Ovary (tissue), 3 donors: ENCODE data around the gene AQP9.

Source experiments
- EP300 ChIP-seq: sonication (generic); formaldehyde crosslinking; IDR thresholded peaks from one replicate; pipeline ENCODE4 v1.6.1; 2017; ENCODE audit warnings: antibody characterized with exemption
- POLR2A ChIP-seq: fragments of 450-650 bp; IDR thresholded peaks from one replicate; pipeline ENCODE4 v1.6.1; 2017; ENCODE audit warnings: antibody characterized with exemption, mild to moderate bottlenecking, moderate library complexity
- TF ChIP-seq, protein P1 (sequence below), 3 donors: fragments of 450-650 bp in 2 of 3; fragments of 200-600 bp in 1 of 3; IDR thresholded peaks; one replicate each; pipeline versions ENCODE4 v1.5.1 to v1.8.0; 2016 to 2022; ENCODE audit warnings: antibody characterized with exemption in 3 of 3, mild to moderate bottlenecking in 1 of 3
- donor health status: DM: no; HTN: no; CAD: no.

DNA sequence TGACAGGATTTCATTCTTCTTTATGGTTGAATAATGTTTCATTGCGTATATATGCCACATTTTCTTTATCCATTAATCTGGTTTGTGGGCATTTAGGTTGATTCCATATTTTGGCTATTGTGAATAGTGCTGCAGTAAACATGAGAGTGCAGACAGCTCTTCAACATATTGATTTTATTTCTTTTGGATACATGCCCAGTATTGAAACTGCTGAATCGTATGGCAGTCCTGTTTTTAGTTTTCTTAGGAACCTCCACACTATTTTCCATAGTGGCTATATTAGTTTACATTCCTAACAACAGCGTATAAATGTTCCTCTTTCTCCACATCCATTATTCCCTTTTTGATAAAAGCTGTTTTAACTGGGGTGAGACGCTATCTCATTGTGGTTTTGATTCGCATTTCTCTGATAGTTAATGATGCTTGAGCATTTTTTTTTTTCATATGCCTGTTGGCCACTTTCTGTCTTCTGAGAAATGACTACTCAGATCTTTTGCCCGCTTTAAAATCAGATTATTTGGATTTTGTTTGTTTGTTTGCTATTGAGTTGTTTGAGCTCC is 21.7 kb downstream of the AQP9 start:
- TF ChIP-seq, protein P1, sequence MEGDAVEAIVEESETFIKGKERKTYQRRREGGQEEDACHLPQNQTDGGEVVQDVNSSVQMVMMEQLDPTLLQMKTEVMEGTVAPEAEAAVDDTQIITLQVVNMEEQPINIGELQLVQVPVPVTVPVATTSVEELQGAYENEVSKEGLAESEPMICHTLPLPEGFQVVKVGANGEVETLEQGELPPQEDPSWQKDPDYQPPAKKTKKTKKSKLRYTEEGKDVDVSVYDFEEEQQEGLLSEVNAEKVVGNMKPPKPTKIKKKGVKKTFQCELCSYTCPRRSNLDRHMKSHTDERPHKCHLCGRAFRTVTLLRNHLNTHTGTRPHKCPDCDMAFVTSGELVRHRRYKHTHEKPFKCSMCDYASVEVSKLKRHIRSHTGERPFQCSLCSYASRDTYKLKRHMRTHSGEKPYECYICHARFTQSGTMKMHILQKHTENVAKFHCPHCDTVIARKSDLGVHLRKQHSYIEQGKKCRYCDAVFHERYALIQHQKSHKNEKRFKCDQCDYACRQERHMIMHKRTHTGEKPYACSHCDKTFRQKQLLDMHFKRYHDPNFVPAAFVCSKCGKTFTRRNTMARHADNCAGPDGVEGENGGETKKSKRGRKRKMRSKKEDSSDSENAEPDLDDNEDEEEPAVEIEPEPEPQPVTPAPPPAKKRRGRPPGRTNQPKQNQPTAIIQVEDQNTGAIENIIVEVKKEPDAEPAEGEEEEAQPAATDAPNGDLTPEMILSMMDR (IDR thresholded peaks at IDR 0.05): no peak
- no peak for TF ChIP-seq POLR2A
- TF ChIP-seq EP300: no peak
